Muscle layer of colon (tissue), 2 donors: ENCODE data around the gene CARD10.

Experiments used
- H3K27ac ChIP-seq: one replicate; pipeline ENCODE4 v1.7.0; 2013; ENCODE audit warnings: low read depth, mild to moderate bottlenecking, low read length, moderate library complexity
- H3K27me3 ChIP-seq, 2 donors: one replicate each; pipeline ENCODE4 v1.7.0; 2013; ENCODE audit warnings: low read length in 2 of 2, mild to moderate bottlenecking in 2 of 2; ENCODE audit not compliant: insufficient read depth in 2 of 2, control insufficient read depth in 1 of 2
- H3K36me3 ChIP-seq: one replicate; pipeline ENCODE4 v1.7.0; 2013; ENCODE audit warnings: mild to moderate bottlenecking, low read length; ENCODE audit not compliant: insufficient read depth
- H3K4me1 ChIP-seq: one replicate; pipeline ENCODE4 v1.7.0; 2013; ENCODE audit warnings: mild to moderate bottlenecking, low read length; ENCODE audit not compliant: insufficient read depth
- H3K4me3 ChIP-seq, 2 donors: one replicate each; pipeline ENCODE4 v1.7.0; 2013; ENCODE audit warnings: low read length in 2 of 2, low read depth in 1 of 2, mild to moderate bottlenecking in 1 of 2, moderate library complexity in 1 of 2
- H3K9ac ChIP-seq: one replicate; pipeline ENCODE4 v1.7.0; 2013; ENCODE audit warnings: low read length
- H3K9me3 ChIP-seq: one replicate; pipeline ENCODE4 v1.7.0; 2013; ENCODE audit warnings: mild to moderate bottlenecking, low read length
- donor health status: abdominal sarcoma.
- donor health status: Adenocarcinoma of cecum.

CARD10 gene

DNA sequence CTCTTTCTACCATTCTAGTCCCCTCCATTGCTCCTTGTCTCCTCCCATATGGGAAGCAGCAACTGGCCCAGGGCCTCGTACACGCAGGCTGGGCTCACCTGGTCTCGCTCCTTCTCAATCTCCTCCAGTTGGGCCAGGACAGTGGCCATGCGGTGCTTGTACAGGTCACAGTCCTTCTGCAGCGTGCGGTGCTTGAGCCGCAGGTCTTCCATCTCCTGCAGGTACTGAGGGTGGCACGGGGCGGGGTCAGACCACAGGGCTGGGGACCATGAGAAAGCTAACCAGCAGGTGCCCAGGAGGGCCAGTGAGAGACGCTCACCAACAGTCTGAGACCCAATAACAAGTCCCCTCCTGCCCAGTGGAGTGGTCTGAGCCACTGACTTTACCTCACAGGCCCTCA is 11.5 kb downstream of the CARD10 start:
- Histone ChIP-seq H3K27me3 (no peaks in the 10 kb centered on the region), H3K4me3 (no peak overlapping the region), H3K4me1 (peaks cover 8% of the 10 kb centered on the region), H3K9me3 (no peaks in the 10 kb centered on the region), H3K9ac (no peak overlapping the region), H3K27ac (no peak overlapping the region), H3K36me3 (no peaks in the 10 kb centered on the region)

DNA sequence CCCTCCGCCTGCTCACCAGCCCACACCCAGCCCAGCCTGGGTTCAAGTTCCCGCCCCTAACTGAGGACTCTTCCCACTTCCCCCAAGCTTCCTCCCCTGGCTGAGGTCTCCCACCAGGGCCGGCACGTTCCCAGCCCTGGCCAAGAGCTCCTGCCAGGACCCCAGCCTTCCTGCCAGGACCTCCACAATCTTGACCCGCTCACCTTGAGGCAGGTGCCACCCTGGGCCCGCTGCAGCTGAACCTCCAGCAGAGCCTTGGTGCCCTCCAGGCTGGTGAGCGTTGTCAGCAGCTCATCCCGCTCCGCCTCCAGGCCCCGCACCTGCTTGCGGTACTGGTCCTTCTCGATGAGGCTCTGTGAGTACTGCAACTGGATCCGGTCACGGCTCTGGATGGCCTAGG is 13.2 kb downstream of the CARD10 start:
- no peaks in the 10 kb centered on the region for H3K4me1 ChIP-seq
- H3K27ac ChIP-seq, result no peak overlapping the region

DNA sequence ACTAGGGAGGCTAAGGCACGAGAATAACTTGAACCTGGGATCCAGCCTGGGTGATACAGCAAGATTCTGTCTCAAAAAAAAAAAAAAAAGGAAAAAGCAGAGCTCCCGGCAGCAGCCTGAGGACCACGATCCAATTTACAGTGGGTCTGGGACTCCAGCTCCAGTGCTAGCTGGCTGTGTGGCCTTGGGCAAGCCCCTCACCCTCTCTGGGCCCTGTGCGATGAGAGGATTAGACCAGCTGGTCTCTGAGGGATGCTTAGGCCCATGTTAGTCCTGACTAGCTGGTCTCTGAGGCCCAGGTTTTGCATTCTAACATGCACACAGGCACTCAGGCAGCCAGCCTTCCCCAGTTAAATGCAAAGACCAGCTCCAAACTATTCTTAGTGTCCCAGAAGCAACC is 13.7 kb downstream of the CARD10 start:
- no peaks in the 10 kb centered on the region for H3K9me3 ChIP-seq
- H3K27ac ChIP-seq, result no peak overlapping the region
- no peaks in the 10 kb centered on the region for H3K36me3 ChIP-seq
- no peaks in the 10 kb centered on the region for H3K27me3 ChIP-seq
- no peaks in the 10 kb centered on the region for H3K4me1 ChIP-seq
- H3K9ac ChIP-seq, result no peak overlapping the region
- no peak overlapping the region for H3K4me3 ChIP-seq

More for the DNA sequence above, 13.2 kb downstream of the CARD10 start:
- H3K4me3 ChIP-seq, result no peak overlapping the region
- H3K9me3 ChIP-seq, result no peaks in the 10 kb centered on the region
- H3K27me3 ChIP-seq, result no peaks in the 10 kb centered on the region
- no peak overlapping the region for H3K9ac ChIP-seq
- no peaks in the 10 kb centered on the region for H3K36me3 ChIP-seq

DNA sequence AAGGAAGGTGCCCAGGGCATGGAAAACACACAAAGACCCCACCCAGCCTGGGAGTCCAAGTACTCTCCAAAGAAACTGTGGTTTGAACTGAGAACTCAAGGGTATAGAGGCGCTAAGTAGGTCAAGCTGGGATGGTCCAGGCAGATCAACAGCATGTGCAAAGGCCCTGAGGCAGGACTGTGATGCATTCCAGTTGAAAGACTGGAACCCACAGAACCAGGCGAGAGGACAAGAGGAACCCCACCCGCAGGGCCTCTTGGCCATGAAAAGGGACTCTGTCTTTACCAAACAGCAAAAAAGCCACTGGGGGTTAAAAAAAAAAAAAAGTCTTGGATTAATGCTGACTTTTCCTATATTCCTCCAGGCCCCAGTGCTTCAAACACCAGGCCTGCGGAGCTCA is 14.3 kb downstream of the CARD10 start:
- no peaks in the 10 kb centered on the region for H3K9me3 ChIP-seq
- no peaks in the 10 kb centered on the region for H3K27me3 ChIP-seq
- no peak overlapping the region for H3K4me3 ChIP-seq
- no peak overlapping the region for H3K27ac ChIP-seq
- H3K9ac ChIP-seq, result no peak overlapping the region
- no peaks in the 10 kb centered on the region for H3K36me3 ChIP-seq
- no peaks in the 10 kb centered on the region for H3K4me1 ChIP-seq

DNA sequence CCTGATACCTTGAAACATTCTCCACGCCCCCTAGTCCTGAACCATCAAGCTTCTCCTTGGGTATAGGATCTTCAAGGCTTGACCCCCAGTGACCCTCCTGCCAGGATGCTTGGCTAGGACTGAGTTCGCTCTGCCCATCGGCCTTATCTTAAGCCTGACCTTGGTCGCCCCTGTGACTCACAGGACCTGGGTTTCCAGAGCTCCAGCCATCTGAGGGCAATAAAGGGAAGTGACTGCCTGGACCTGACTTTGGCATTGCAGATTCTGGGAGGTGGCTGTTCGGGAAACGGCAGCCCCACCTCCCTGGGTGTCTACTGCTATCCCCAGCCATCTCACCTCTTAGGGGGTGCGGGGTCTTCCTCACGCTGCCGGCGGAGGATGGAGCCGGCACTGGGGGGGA is 15.4 kb downstream of the CARD10 start:
- Histone ChIP-seq H3K27me3 (peaks cover 0 to 4% of the 10 kb centered on the region in 2 donors), H3K9me3 (no peaks in the 10 kb centered on the region), H3K27ac (no peak overlapping the region), H3K4me3 (no peak overlapping the region), H3K36me3 (no peaks in the 10 kb centered on the region), H3K9ac (no peak overlapping the region), H3K4me1 (no peaks in the 10 kb centered on the region)

DNA sequence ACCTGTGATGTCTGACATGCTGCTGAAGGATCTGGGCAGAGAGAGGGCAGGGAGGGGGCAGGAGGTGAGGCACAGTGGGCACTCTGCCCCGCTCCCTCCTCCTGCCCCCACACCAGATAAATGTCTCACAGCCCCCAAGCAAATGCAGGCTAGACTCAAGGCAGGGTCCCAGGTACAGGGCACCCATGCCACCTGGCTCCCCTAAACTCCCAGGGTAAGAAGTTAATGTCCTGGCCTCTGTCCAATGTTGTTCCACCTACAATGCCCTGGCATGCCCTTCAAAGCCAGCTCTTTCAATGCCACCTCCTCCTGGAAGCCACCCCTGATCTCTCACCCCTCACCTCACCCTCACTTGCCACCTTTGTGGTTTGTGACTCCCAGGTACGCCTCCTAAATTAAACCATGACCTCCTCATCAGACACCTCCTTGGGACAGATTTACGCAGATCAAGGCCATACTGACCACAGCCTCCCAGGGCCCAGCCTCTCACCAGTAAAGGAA is 16.0 kb downstream of the CARD10 start:
- no peaks in the 10 kb centered on the region for H3K36me3 ChIP-seq
- H3K27ac ChIP-seq, result no peak overlapping the region
- peaks cover 0 to 7% of the 10 kb centered on the region in 2 donors for H3K27me3 ChIP-seq
- no peaks in the 10 kb centered on the region for H3K9me3 ChIP-seq
- no peak overlapping the region for H3K4me3 ChIP-seq
- H3K4me1 ChIP-seq, result no peaks in the 10 kb centered on the region
- H3K9ac ChIP-seq, result no peak overlapping the region

DNA sequence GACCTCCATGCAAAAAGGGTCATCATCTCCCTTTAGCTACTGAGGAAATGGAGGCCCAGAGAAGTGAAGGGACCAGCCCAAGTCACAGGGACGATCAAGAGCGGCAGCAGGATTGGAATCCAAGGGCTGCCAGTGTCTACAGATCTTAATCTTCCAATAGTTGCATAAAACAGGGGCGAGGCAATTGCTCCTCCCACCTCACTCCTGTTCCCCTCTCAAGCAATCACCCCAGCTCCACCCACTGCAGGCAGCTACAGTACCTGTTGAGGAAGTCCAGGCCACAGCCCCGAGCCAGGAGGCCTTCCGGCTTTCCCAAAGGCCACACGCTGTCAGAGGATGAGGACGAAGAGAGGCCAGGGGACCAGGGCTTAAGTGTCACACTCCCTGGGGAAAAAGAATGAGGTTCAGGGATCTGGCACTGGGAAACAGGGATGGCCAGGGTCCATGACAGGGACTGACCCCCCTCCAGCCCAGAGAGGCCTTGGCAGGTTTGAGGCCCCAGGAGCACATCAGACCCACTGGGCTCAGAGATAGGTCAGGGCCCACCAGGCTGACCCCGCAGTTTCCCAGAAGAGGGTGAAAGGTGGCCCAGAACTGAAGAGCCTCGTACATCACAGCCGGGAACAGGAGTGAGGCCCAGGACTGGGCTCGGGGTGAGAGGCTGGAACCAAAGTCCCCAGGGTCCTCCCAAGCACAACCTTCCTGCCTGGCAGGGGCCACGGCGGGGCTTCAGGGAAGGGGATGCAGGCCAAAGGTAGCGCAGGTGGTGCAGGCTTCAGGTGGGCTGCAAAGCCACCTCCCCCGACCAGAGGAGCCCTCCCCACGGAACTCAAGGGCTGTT is 16.7 kb downstream of the CARD10 start:
- no peak overlapping the region for H3K27ac ChIP-seq
- H3K4me3 ChIP-seq, result no peak overlapping the region
- no peaks in the 10 kb centered on the region for H3K36me3 ChIP-seq
- H3K27me3 ChIP-seq, result peaks cover 0 to 11% of the 10 kb centered on the region in 2 donors
- H3K4me1 ChIP-seq, result no peaks in the 10 kb centered on the region
- H3K9me3 ChIP-seq, result no peaks in the 10 kb centered on the region
- no peak overlapping the region for H3K9ac ChIP-seq

DNA sequence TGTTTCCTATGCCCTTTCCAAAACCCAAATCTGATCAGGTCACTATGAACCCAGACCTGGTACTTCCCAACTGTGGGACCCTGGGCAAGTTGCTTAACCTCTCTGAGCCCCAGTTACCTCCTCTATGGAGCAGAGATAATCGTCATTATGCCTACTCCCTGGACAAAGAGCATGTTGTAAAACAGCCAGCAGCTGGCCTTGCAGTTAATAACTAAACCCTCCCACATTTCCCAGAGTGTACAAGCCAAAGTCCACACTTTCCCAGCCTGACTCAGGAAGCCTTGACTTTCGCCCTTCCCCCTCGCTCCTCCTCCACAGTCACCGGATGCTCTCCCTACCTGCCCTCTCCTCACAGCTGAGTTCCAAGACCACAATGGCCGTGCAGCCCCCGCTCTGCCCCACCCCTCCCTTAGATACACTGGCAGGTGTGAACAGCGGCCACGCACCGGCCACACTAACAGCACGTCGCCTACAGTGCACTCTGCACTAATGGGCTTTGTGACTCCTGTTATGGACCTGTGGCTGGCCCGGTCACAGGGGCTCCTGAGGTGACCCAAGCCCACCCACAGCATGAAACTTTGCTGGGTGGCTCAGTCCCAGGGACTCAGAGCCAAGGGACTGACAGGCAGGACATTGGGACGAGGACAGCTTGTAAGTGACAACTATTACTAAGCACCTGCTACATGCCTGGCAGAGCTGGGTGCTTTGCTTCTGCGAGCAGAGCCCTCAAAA is 17.4 kb downstream of the CARD10 start:
- H3K4me3 ChIP-seq, result no peak overlapping the region
- no peak overlapping the region for H3K9ac ChIP-seq
- H3K27ac ChIP-seq, result no peak overlapping the region
- H3K36me3 ChIP-seq, result no peaks in the 10 kb centered on the region
- no peaks in the 10 kb centered on the region for H3K9me3 ChIP-seq
- H3K4me1 ChIP-seq, result no peaks in the 10 kb centered on the region
- peaks cover 0 to 11% of the 10 kb centered on the region in 2 donors for H3K27me3 ChIP-seq

DNA sequence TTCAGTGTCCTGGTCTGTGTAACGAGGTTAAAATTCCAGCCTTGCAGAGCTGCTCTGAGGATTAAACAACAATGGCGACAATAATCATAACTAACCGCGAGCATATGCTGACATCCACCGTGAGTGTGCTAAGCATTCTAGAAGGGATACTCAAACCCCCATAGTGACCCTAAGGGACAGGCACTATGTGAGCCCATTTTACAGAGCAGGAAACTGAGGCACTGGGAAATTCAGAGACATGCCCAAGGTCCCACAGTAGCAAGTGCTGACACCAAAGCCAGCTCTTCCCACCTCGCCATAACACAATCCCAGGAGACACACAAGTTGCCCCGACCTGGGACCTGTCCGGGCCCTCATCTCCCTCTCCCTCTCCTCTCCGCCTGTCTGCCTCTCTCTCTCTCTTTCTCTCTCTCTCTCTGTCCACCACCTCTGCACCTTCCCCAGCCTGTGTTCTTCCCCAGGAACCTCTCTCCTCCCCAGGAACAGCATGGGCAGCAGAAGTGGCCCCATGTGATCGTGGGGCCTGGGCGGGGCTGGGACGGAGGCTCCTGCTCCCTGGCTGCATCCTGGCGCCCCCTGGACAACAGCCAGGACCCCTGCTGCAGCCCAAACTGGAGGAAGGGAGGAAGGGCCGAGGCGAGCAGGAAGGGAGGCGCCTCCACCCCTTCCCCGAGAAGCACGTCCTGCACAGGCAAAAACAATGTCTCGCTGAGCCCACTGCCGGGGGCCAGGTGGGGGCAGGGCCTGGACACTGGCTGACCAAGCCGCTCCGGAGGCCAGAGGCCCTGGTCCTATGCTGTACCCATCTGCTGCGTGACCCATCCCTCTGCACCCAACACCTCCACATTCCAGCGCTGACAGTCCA is 18.2 kb downstream of the CARD10 start:
- Histone ChIP-seq H3K4me1 (no peaks in the 10 kb centered on the region), H3K4me3 (no peak overlapping the region), H3K9ac (no peak overlapping the region), H3K36me3 (no peaks in the 10 kb centered on the region), H3K27ac (no peak overlapping the region), H3K27me3 (peaks cover 0 to 11% of the 10 kb centered on the region in 2 donors), H3K9me3 (no peaks in the 10 kb centered on the region)

DNA sequence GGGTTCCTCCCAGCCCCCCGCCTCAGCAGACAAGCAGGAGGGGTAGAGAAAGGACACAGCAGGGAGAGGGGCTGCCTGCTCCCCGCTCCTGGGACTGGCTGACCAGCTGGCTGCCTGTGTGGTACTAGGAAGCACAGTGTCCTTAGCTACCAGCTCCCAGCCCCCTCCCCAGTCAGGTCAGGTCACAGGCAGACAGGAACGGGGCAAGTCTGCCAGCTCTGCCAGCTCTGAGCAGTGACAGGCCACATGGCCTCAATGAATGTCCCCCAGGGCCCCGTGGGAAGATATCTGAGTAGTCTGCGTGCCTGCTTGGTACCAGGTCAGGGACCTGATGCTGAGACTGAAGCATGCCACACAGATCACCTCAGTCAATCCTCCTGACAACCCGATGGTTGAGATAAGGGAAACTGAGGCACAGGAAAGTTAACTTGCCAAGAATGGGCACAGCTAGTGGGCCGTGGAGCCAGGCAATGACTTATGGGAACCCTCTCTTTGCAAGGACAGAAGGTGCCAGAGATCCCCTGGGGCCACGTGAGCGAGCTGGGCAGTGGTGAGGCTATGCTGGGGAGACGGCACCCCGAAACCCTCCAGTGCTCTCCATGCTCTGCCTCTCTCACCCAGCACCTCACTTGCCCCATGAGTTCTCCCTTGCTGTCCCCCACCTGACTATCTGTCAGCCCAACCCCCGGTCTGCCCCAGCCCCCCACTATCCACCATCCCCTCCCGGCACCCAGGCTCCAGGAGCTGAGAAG is 19.2 kb downstream of the CARD10 start:
- Histone ChIP-seq H3K27ac (no peak overlapping the region), H3K4me3 (no peak overlapping the region), H3K27me3 (peaks cover 0 to 11% of the 10 kb centered on the region in 2 donors), H3K9me3 (no peaks in the 10 kb centered on the region), H3K9ac (no peak overlapping the region), H3K4me1 (no peaks in the 10 kb centered on the region), H3K36me3 (no peaks in the 10 kb centered on the region)
